ENCODE measurements around the gene RILP. TPM values are rescaled to one million over a fixed set of nuclear protein-coding genes. Genes with fewer than 3 reads are reported as not detected.

Gene RILP
- total RNA-seq, 2 experiments from 2014 or later, result 1.3 to 1.5 TPM

- H3K27me3 Mint-ChIP-seq, result no peaks in the 10 kb centered on the region
- H3K27ac Mint-ChIP-seq, result no peak overlapping the region
- no peaks in the 10 kb centered on the region for H3K4me1 Mint-ChIP-seq (ENCODE audit: low read depth)
- TF ChIP-seq CTCF (IDR thresholded peaks at IDR 0.05), result no peak
- intact Hi-C loops (cut with DNase I, micrococcal nuclease), result no loop called here
- ATAC-seq (ENCODE audit: poor library complexity) (no peak), DNase-seq (no peak)
- H3K9me3 Mint-ChIP-seq, result no peaks in the 10 kb centered on the region
- H3K36me3 ChIP-seq (ENCODE audit: insufficient read depth, low read length), result no peaks in the 10 kb centered on the region
- H3K4me3 ChIP-seq (ENCODE audit: low read length), result no peak overlapping the region
- no peaks in the 10 kb centered on the region for H3K27me3 ChIP-seq (ENCODE audit: control insufficient read depth in 1 of 2, insufficient read depth in 2 of 2, low read length in 2 of 2)
- no peak overlapping the region for H3K4me3 Mint-ChIP-seq
- peaks cover 0 to 13% of the 10 kb centered on the region in 2 experiments for H3K9me3 ChIP-seq (ENCODE audit: control insufficient read depth in 1 of 2, insufficient read depth in 1 of 2, low read length in 2 of 2)
- CTCF ChIA-PET, result no interaction called here
- H3K27ac ChIP-seq (ENCODE audit: low read depth in 1 of 2, low read length in 2 of 2), result no peak overlapping the region
- H3K36me3 Mint-ChIP-seq (ENCODE audit: low read depth), result no peaks in the 10 kb centered on the region
- H3K4me1 ChIP-seq (ENCODE audit: insufficient read depth, low read length), result no peaks in the 10 kb centered on the region
- POLR2A ChIA-PET, result no interaction called here
Observed at GRCh38 chr17:1598399-1599095, 51.1 kb downstream of the RILP start.

GRCh38 chr17:1597861-1598342 lies 51.8 kb downstream of the RILP start:
- DNase-seq, result no peak
- Mint-ChIP-seq H3K4me1 (ENCODE audit: low read depth) (no peaks in the 10 kb centered on the region), H3K27me3 (no peaks in the 10 kb centered on the region), H3K27ac (no peak overlapping the region), H3K4me3 (no peak overlapping the region), H3K9me3 (no peaks in the 10 kb centered on the region), H3K36me3 (ENCODE audit: low read depth) (no peaks in the 10 kb centered on the region)
- no peak for TF ChIP-seq CTCF (IDR thresholded peaks at IDR 0.05)
- no peaks in the 10 kb centered on the region for H3K27me3 ChIP-seq (ENCODE audit: control insufficient read depth in 1 of 2, insufficient read depth in 2 of 2, low read length in 2 of 2)
- no peaks in the 10 kb centered on the region for H3K4me1 ChIP-seq (ENCODE audit: insufficient read depth, low read length)
- H3K36me3 ChIP-seq (ENCODE audit: insufficient read depth, low read length), result no peaks in the 10 kb centered on the region
- H3K9me3 ChIP-seq (ENCODE audit: control insufficient read depth in 1 of 2, insufficient read depth in 1 of 2, low read length in 2 of 2), result peaks cover 0 to 13% of the 10 kb centered on the region in 2 experiments
- no peak overlapping the region for H3K27ac ChIP-seq (ENCODE audit: low read depth in 1 of 2, low read length in 2 of 2)
- CTCF ChIA-PET, result no interaction called here
- intact Hi-C loops (cut with DNase I, micrococcal nuclease), result no loop called here
- H3K4me3 ChIP-seq (ENCODE audit: low read length), result no peak overlapping the region
- POLR2A ChIA-PET, result no interaction called here
- no peak for ATAC-seq (ENCODE audit: poor library complexity)

Other genes with a start within 250 kb of the RILP start
- 100 to 1,000 TPM; 116 to 133 TPM for gene YWHAE, start 249.6 kb downstream of the RILP start, total RNA-seq
- gene CRK, start 193.6 kb downstream of the RILP start, total RNA-seq, result 10 to 100 TPM; 13.6 to 14.5 TPM
- 10 to 100 TPM; 21.0 to 24.7 TPM for gene MYO1C, start 157.2 kb downstream of the RILP start, total RNA-seq
- gene INPP5K, start 133.3 kb downstream of the RILP start, total RNA-seq, result 100 to 1,000 TPM; 199 to 207 TPM
- gene PITPNA, start 87.1 kb downstream of the RILP start, total RNA-seq, result 10 to 100 TPM; 24.5 to 29.0 TPM
- gene SLC43A2, start 21.0 kb downstream of the RILP start, total RNA-seq, result 10 to 100 TPM in 1 of 2 experiments, 1 to 10 TPM in 1; 9.0 to 10.2 TPM
- gene SCARF1, start 4.1 kb downstream of the RILP start, total RNA-seq, result under 1 TPM; 0.41 to 0.45 TPM
- gene PRPF8, start 35.0 kb upstream of the RILP start, total RNA-seq, result 100 to 1,000 TPM; 550 to 572 TPM
- gene TLCD2, start 60.5 kb upstream of the RILP start, total RNA-seq, result under 1 TPM; 0.19 to 0.34 TPM
- gene WDR81, start 74.8 kb upstream of the RILP start, total RNA-seq, result 10 to 100 TPM; 24.8 to 25.0 TPM
- gene SERPINF2, start 93.0 kb upstream of the RILP start, total RNA-seq, result under 1 TPM; 0.49 to 0.59 TPM
- gene SERPINF1, start 112.2 kb upstream of the RILP start, total RNA-seq, result 1 to 10 TPM; 3.0 to 4.8 TPM
- gene SMYD4, start 180.0 kb upstream of the RILP start, total RNA-seq, result 10 to 100 TPM in 1 of 2 experiments, 1 to 10 TPM in 1; 9.3 to 10.6 TPM
- gene RPA1, start 180.1 kb upstream of the RILP start, total RNA-seq, result 10 to 100 TPM; 38.6 to 38.7 TPM